GM12801 (cell line): ENCODE measurements around the gene ENOX1.

Experiments
- TF ChIP-seq, protein P1 (sequence below): IDR thresholded peaks from one replicate; pipeline ENCODE4 v1.5.1; 2011; ENCODE audit warnings: control low read depth; ENCODE audit not compliant: insufficient read length; ENCODE audit errors: extremely low read depth

ENOX1 gene

DNA sequence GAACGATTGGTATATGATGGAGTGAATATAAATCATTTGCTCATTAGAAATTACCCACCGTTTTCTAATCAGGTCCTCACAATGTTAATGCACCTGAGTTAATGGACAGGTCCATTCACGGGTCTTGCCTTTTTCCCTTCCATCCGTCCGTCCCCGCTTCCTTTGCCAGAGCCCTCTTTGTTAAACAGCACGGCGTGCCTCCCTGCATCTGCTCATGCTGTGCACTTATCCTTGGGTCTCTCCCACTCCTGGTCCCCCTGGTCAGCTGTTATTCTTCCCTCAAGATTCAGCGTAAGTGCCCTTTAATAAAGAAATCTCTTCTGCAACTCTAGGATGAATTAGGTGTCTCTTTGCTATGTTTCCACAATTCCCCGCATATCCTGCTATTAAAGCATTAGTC is 438.9 kb downstream of the ENOX1 start:
- TF ChIP-seq, protein P1, sequence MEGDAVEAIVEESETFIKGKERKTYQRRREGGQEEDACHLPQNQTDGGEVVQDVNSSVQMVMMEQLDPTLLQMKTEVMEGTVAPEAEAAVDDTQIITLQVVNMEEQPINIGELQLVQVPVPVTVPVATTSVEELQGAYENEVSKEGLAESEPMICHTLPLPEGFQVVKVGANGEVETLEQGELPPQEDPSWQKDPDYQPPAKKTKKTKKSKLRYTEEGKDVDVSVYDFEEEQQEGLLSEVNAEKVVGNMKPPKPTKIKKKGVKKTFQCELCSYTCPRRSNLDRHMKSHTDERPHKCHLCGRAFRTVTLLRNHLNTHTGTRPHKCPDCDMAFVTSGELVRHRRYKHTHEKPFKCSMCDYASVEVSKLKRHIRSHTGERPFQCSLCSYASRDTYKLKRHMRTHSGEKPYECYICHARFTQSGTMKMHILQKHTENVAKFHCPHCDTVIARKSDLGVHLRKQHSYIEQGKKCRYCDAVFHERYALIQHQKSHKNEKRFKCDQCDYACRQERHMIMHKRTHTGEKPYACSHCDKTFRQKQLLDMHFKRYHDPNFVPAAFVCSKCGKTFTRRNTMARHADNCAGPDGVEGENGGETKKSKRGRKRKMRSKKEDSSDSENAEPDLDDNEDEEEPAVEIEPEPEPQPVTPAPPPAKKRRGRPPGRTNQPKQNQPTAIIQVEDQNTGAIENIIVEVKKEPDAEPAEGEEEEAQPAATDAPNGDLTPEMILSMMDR = no peak

DNA sequence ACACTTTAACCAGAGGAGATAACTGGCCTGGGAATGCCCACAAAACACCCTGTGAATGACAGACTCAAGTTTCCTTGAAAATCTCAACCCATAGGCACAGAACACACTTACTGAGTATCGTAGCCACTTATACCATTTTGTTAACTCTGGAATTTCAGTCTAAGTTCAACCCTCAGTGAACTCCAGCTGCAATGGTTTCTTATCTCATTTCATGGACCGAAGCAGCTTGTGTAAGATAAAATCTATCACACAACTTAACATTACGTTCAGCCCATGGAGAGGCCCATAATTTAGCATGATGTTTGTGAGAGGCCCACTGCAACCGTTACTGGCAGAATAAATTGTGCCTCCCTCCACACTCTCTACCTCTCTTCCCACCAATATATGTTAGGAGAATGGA is 440.3 kb downstream of the ENOX1 start:
- TF ChIP-seq, protein P1 = no peak

DNA sequence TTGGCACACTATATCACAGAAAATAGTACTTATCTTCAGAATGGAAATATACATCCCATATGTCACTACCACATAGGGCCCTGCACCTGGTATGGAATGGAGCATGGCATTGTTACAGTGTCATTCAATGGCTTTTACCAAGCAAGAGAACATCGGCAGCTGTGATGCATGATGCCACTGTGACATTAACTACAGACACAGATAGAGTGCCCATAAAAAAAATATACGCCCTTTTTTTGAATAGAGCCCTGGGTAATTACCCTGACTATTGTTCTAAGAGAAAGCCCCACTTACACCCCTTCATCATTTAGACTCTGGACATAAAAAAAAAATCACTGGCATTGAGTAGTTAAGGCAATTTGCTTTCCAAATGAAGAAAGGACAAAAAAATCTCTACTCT is 443.1 kb downstream of the ENOX1 start:
- TF ChIP-seq, protein P1 = no peak

DNA sequence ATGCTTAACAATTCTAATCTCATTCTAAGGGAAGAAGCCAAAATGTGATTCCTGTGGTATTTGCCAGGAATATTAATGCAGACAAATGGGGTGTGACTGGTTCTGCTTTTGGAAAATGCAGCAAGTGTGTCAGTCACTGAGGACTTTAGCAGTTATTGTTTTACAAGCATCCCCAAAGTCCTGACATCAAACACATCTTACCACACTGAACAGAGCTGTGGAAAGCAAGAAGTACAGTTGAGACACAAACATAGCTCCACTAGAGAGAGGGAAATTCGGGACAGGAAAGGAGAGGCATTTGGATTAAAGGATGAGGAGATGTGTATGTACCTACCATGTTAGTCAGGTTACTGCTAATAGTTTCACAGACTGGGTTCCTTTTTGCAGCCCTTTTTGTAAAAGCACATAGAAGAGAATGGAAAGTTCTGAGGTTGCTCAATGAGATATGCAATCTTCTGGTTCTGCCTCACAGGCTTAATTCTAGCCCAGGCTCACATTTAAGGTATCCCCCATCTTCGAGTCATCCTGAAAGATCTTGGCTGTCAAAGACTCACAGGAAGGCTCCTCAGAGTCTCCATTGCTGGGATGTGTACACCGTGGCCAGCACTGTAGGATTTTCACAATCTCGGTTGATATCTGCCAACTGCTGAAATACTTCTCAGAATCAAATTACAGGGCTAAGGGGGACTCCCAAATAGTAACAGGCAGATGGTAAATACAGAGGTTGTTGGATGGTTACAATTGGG is 446.8 kb downstream of the ENOX1 start:
- TF ChIP-seq, protein P1 = no peak

DNA sequence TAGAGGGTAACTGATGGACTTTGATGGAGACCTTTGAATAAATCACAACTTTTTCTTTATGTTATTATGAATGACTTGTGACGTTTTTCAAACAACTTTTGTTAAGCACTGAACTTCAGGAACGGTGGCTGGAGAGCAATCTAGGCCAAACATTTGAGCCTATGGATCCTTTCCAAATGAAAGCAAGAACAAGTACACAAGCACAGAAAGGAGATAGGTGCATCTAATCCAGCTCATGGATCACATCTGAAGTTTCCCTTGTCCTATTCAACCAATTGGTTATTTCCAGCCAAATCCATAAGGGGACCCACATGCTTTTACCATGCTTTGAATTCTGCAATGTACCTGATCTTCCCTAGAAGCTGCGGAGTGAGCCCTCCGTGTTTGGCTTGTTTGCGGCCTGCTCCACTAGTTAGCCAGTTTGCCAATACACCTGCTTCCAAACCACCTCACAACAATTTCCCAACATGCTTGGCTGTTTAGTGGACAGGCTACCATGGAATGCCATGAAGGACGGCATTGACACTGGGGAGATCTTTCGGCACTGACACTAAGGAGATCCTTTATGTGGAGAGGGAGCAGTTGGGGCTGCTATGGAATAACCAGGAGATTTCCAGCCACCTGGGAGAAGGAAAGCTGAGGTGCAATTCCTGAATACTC is 447.5 kb downstream of the ENOX1 start:
- TF ChIP-seq, protein P1 = no peak

DNA sequence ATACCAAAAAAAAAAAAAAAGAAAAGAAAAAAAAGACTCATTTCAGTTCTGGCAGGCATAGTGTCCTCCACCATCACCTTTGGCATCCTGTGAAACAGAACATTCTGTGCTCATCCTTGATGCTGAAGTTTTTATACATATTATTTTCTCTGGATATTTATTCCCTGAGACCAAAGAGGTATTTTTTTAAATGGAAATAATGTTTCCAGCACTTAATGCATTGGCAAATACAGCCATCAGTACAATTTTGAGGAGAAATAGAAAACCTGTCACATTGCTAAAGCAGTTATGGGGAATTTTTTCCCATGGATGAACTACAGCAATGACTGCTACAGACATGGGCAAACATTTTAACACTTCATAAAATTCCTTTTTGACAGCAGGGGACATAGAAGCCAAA is 451.0 kb downstream of the ENOX1 start:
- TF ChIP-seq, protein P1 = no peak

DNA sequence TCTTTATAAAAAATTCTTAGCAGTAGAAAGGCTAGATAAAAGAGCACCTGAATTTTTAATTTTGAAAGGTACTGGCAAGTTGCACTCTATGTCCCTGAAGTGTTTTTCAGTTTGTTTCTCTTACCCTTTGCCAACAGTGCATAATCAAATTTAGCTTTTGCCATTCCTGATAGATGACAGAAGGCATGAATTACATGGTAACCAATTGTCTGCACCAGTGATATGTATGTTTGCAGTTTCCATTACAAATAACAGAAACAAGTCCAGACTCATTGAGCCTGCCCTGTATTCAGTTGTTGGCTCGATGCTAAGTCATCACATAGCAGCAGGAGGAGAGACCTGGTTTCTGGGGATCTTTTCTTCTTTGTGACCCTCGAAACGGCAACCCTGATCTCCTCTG is 453.6 kb downstream of the ENOX1 start:
- TF ChIP-seq, protein P1 = no peak
